Activated CD4-positive, CD25-positive, alpha-beta regulatory T cell (primary cell): ENCODE measurements around the gene MAMLD1.

ENCODE experiments used
- DNase-seq, 4 experiments: peaks; one replicate each; lab custom pipeline; 2025; lab: John Stamatoyannopoulos, UW

Gene MAMLD1

GRCh38 chrX:150405576-150405975, 42.5 kb downstream of the MAMLD1 start:
- no peak for DNase-seq

GRCh38 chrX:150406596-150406995, 43.5 kb downstream of the MAMLD1 start:
- DNase-seq = no peak

GRCh38 chrX:150408007-150408406, 44.9 kb downstream of the MAMLD1 start:
- no peak for DNase-seq

- DNase-seq = no peak
These were observed 45.4 kb downstream of the MAMLD1 start for GRCh38 chrX:150408561-150408960.

- DNase-seq = no peak
These were observed 46.4 kb downstream of the MAMLD1 start for GRCh38 chrX:150409486-150409885.

- DNase-seq = no peak
These were observed 46.8 kb downstream of the MAMLD1 start for GRCh38 chrX:150409964-150410363.

GRCh38 chrX:150410513-150410912, 47.4 kb downstream of the MAMLD1 start:
- no peak for DNase-seq

GRCh38 chrX:150411656-150412055, 48.5 kb downstream of the MAMLD1 start:
- DNase-seq = no peak

GRCh38 chrX:150414228-150414627, 51.1 kb downstream of the MAMLD1 start:
- no peak for DNase-seq

- no peak for DNase-seq
These were observed 53.4 kb downstream of the MAMLD1 start for GRCh38 chrX:150416469-150416868.

GRCh38 chrX:150421816-150422215, 58.7 kb downstream of the MAMLD1 start:
- DNase-seq = no peak

GRCh38 chrX:150429594-150429993, 66.5 kb downstream of the MAMLD1 start:
- no peak for DNase-seq

GRCh38 chrX:150436195-150436594, 73.1 kb downstream of the MAMLD1 start:
- no peak for DNase-seq

GRCh38 chrX:150438165-150438564, 75.0 kb downstream of the MAMLD1 start:
- DNase-seq = no peak

- no peak for DNase-seq
These were observed 83.0 kb downstream of the MAMLD1 start for GRCh38 chrX:150446151-150446550.

GRCh38 chrX:150446995-150447394, 83.9 kb downstream of the MAMLD1 start:
- DNase-seq = no peak

- DNase-seq = no peak
These were observed 86.2 kb downstream of the MAMLD1 start for GRCh38 chrX:150449313-150449712.

- no peak for DNase-seq
These were observed 87.5 kb downstream of the MAMLD1 start for GRCh38 chrX:150450519-150451177.

GRCh38 chrX:150451953-150452352, 88.8 kb downstream of the MAMLD1 start:
- no peak for DNase-seq

GRCh38 chrX:150454083-150454482, 91.0 kb downstream of the MAMLD1 start:
- DNase-seq = no peak

- DNase-seq = no peak
These were observed 91.5 kb downstream of the MAMLD1 start for GRCh38 chrX:150454508-150455214.

- no peak for DNase-seq
These were observed 92.1 kb downstream of the MAMLD1 start for GRCh38 chrX:150455215-150455608.

- DNase-seq = no peak
These were observed 93.3 kb downstream of the MAMLD1 start for GRCh38 chrX:150456466-150456865.

- DNase-seq = no peak
These were observed 93.8 kb downstream of the MAMLD1 start for GRCh38 chrX:150456941-150457340.
